Adrenal gland (tissue), 5 donors: ENCODE results near the gene FUT7.

Experiments used
- POLR2A ChIP-seq, 2 donors: fragments of 450-650 bp; IDR thresholded peaks; one replicate each; pipeline ENCODE4 v1.6.1; 2017; ENCODE audit warnings: antibody characterized with exemption in 2 of 2, mild to moderate bottlenecking in 2 of 2, moderate library complexity in 1 of 2
- TF ChIP-seq, protein P1 (sequence below), 6 experiments: fragments of 450-650 bp in 4 of 6; fragments of 200-600 bp in 2 of 6; sonication (generic) in 1 of 6; IDR thresholded peaks; 1 replicate in 5 of 6; 2 replicates in 1 of 6; pipeline versions ENCODE4 v1.5.1 to v1.8.0; 2016 to 2021; ENCODE audit warnings: antibody characterized with exemption in 6 of 6, mild to moderate bottlenecking in 2 of 6, moderate library complexity in 1 of 6
- donor health status: DM: no; HTN: no; CAD: no.

DNA sequence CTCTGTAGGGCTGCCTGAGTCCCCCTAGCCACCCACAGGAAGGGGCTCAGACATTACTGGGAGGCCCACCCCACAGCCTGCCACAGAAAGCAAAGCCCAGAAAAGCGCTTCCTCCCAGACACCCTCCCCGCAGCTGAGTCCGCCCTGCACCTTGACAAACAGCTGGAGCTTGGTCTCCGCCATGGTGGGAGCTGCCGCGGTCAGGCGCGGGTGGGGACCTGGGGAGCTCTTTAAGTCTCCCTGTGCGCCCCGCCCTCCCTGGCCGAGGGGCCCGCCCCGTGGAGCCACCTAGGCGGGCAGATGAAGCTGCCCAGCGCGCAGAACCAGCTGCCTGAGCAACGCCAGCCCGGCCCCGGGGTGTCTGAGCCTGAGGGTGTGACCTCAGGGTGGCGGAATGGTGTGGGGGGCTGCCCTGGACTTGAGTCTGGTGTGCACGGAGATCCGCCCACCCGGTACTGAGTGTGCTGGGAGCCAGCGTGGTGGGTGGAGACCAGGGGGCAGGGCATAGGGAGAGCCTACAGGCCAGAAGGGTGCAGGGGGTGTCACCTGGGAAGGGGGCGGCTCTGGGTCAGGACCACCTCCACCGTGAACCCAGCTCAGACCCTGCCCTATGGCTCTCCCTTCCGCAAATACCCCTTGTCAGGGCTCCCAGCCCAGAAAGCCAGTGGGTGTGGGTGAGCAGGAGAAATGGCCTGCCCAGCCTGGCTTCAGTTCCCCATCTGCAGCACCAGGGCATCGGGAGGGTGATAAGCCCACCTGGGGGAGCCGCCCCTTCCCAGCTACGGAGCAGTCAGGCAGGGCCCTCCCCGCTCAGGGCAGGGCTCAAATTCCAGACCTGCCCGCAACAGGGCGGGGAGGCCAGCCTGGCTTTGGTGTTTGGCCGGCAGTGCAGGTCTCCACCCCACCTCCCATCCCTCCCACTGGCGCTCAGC, 35.3 kb downstream of the FUT7 start, which contains the start of gene CLIC3:
- TF ChIP-seq, protein P1, sequence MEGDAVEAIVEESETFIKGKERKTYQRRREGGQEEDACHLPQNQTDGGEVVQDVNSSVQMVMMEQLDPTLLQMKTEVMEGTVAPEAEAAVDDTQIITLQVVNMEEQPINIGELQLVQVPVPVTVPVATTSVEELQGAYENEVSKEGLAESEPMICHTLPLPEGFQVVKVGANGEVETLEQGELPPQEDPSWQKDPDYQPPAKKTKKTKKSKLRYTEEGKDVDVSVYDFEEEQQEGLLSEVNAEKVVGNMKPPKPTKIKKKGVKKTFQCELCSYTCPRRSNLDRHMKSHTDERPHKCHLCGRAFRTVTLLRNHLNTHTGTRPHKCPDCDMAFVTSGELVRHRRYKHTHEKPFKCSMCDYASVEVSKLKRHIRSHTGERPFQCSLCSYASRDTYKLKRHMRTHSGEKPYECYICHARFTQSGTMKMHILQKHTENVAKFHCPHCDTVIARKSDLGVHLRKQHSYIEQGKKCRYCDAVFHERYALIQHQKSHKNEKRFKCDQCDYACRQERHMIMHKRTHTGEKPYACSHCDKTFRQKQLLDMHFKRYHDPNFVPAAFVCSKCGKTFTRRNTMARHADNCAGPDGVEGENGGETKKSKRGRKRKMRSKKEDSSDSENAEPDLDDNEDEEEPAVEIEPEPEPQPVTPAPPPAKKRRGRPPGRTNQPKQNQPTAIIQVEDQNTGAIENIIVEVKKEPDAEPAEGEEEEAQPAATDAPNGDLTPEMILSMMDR (IDR thresholded peaks at IDR 0.05) = no peak
- no peak for TF ChIP-seq POLR2A (IDR thresholded peaks at IDR 0.05)
